T-helper 1 cell treated with Interleukin-12 subunit alpha and Interleukin-12 subunit beta and Interleukin-4 antibody, amounts not matched to agents 30 μg/mL and 1 μg/mL, for 36 hours (primary cell): ENCODE results near the gene DOCK1.

Source experiments
- H3K27ac Mint-ChIP-seq: one replicate; pipeline ENCODE4 v1.8.0; 2021; ENCODE audit warnings: mild to moderate bottlenecking, mixed read lengths
- H3K27me3 Mint-ChIP-seq: one replicate; pipeline ENCODE4 v1.8.0; 2021; ENCODE audit warnings: low read depth, mixed read lengths
- H3K36me3 Mint-ChIP-seq: one replicate; pipeline ENCODE4 v1.8.0; 2021; ENCODE audit warnings: low read depth, mixed read lengths
- H3K4me1 Mint-ChIP-seq: one replicate; pipeline ENCODE4 v1.8.0; 2021; ENCODE audit warnings: low read depth, mixed read lengths
- H3K4me3 Mint-ChIP-seq: one replicate; pipeline ENCODE4 v1.8.0; 2021; ENCODE audit warnings: mild to moderate bottlenecking, moderate library complexity, mixed read lengths
- H3K9me3 Mint-ChIP-seq: one replicate; pipeline ENCODE4 v1.8.0; 2021; ENCODE audit warnings: mixed read lengths

DOCK1 gene

DNA sequence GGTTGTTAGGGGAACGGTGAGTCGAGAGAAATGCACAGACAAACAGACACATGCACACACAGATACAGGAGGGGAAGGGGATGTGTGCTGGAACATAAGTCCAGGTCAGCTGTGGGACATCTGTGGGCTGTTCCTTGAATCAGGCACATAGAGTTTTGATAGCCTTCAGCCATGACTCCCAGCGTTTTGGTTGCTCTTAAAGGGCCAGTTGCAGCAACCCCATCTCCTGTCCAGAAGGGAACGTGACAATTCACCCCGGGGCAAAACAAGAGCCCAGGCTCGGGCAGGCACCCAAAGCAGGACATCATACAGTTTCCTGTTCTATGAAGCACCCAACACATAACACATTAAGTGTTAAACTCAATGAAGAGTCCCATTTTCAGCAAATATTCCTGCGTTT lies 281.6 kb downstream of the DOCK1 start:
- Mint-ChIP-seq H3K27me3 (peaks cover 5% of the 10 kb centered on the region), H3K27ac (no peak overlapping the region), H3K4me1 (no peaks in the 10 kb centered on the region), H3K4me3 (no peak overlapping the region), H3K36me3 (no peaks in the 10 kb centered on the region), H3K9me3 (no peaks in the 10 kb centered on the region)

DNA sequence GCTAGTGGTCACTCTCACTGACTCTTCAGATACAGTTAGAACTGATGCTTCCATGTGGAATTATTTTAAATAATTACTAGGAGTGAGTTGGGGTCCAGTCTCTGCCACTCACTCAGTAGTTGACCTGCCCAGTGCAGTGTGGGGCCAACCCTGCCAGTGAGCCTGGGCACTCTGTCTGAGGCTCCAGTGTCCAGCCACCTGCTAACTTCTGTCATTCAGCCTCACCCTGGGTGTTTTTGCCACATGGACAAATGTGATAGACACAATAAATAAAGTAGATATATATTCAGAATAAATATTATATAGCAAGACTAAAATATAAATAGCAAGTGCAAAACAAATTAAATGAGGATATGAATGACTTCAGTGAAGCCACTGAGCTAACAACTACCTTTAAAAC lies 284.0 kb downstream of the DOCK1 start:
- Mint-ChIP-seq H3K4me1 (no peaks in the 10 kb centered on the region), H3K27ac (no peak overlapping the region), H3K36me3 (no peaks in the 10 kb centered on the region), H3K4me3 (no peak overlapping the region), H3K9me3 (no peaks in the 10 kb centered on the region), H3K27me3 (peaks cover 19% of the 10 kb centered on the region)

DNA sequence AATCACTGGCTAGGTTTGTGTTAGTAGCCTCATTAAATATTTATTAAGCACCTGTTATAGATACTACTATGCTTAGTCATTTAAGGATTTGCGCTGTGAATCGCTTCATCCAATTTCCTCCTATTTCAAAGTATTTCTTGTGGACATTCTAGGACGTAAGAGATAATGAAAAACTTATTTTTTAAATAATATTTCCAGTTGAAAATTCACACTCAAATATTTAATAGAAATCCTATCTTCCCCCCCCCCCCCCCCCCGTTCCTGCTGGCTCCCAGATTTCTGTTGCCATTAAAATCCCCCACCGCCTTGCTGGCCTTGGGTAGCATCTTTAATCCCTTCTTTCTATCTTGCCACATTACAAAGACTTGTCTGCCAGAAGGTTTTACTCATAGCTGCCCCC lies 285.2 kb downstream of the DOCK1 start:
- H3K36me3 Mint-ChIP-seq: no peaks in the 10 kb centered on the region
- H3K27ac Mint-ChIP-seq: no peak overlapping the region
- peaks cover 27% of the 10 kb centered on the region for H3K27me3 Mint-ChIP-seq
- H3K4me3 Mint-ChIP-seq: no peak overlapping the region
- H3K4me1 Mint-ChIP-seq: no peaks in the 10 kb centered on the region
- H3K9me3 Mint-ChIP-seq: no peaks in the 10 kb centered on the region

DNA sequence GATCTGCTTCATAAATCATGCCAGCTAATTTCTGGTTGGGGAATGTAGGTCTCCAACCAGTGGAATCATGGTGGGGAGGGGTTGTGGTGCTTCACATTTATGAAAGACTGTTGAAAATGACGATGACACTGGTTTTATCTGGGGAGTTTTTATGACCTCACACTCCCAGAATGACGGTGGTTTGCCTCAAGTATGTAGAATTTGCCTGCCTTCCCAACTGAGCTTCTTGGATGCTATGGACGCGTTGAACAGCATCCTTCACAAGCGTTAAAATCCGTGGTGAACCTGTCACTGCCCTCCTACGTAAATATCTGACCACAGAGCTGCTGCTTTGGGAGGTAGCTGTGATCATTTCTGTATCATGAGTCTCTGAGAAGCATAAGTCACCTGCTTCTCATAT lies 287.9 kb downstream of the DOCK1 start:
- Mint-ChIP-seq H3K4me1 (no peaks in the 10 kb centered on the region), H3K9me3 (no peaks in the 10 kb centered on the region), H3K27ac (no peak overlapping the region), H3K4me3 (no peak overlapping the region), H3K27me3 (peaks cover 40% of the 10 kb centered on the region), H3K36me3 (no peaks in the 10 kb centered on the region)

GRCh38 chr10:127194111-127194510 lies 288.9 kb downstream of the DOCK1 start:
- peaks cover 44% of the 10 kb centered on the region for H3K27me3 Mint-ChIP-seq
- no peaks in the 10 kb centered on the region for H3K36me3 Mint-ChIP-seq
- no peak overlapping the region for H3K27ac Mint-ChIP-seq
- H3K4me1 Mint-ChIP-seq: no peaks in the 10 kb centered on the region
- H3K4me3 Mint-ChIP-seq: no peak overlapping the region
- no peaks in the 10 kb centered on the region for H3K9me3 Mint-ChIP-seq

GRCh38 chr10:127194599-127194998 lies 289.4 kb downstream of the DOCK1 start:
- H3K4me1 Mint-ChIP-seq: no peaks in the 10 kb centered on the region
- no peaks in the 10 kb centered on the region for H3K9me3 Mint-ChIP-seq
- no peaks in the 10 kb centered on the region for H3K36me3 Mint-ChIP-seq
- peaks cover 44% of the 10 kb centered on the region for H3K27me3 Mint-ChIP-seq
- H3K27ac Mint-ChIP-seq: no peak overlapping the region
- H3K4me3 Mint-ChIP-seq: no peak overlapping the region

DNA sequence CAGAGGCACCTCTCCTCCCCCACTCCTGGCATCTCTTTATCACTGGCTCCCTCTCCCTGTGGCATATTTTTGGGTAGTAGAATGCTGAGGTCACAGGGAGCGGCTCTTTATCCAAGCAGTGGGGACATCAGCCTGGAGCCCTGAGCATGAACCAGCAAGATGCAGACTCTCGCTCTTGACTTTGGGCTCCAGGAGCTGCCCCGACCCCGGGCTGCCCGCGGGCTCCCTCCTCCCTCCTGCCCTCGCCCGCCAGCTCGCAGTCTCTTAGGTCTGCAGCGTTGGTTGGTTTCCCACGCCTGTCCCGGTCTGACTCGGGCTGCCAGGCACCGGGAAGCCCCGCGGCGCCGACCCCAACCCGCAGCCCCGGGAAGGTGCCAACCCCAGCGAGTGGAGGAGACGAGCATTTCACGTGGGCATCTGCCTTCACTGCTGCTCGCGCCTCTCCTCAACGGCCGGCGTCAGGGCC lies 289.8 kb downstream of the DOCK1 start:
- Mint-ChIP-seq H3K27me3 (peaks cover 44% of the 10 kb centered on the region), H3K36me3 (no peaks in the 10 kb centered on the region), H3K9me3 (no peaks in the 10 kb centered on the region), H3K4me1 (no peaks in the 10 kb centered on the region), H3K4me3 (no peak overlapping the region), H3K27ac (no peak overlapping the region)

DNA sequence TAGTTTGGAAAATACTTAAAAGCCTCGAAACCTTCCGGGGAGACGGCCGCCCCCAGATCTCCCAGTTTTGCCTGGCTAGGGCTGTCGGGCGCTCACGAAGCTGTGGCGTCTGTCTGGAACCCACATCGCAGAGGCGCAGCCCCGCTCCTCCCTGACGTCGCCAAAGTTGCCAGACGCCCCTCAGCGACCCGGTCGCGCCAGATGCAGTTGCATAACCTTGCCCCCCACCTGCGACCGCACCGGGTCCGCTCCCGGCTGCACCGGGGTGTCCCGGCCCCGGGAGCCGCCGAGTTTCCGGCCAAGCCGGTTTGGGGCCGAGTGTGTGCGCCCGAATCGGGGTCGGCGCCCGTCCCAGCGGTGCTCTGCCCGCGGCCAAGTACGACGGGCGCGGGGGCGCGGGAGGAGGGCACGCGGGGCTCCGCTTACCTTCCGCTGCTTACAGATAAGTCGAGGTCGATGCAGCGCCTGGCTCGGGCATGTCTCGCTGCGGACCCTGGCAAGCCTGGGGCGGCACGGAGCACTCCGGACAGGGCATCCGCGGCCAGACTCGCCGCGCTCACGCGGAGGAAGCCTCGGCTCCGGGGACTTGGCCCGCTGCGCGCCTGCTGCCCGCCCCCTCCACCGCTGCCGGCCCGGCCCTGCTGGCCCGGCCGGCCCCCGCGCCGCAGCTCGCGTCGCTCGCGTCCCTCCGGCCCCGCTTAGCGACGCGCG lies 290.5 kb downstream of the DOCK1 start:
- H3K27ac Mint-ChIP-seq: no peak overlapping the region
- H3K9me3 Mint-ChIP-seq: no peaks in the 10 kb centered on the region

DNA sequence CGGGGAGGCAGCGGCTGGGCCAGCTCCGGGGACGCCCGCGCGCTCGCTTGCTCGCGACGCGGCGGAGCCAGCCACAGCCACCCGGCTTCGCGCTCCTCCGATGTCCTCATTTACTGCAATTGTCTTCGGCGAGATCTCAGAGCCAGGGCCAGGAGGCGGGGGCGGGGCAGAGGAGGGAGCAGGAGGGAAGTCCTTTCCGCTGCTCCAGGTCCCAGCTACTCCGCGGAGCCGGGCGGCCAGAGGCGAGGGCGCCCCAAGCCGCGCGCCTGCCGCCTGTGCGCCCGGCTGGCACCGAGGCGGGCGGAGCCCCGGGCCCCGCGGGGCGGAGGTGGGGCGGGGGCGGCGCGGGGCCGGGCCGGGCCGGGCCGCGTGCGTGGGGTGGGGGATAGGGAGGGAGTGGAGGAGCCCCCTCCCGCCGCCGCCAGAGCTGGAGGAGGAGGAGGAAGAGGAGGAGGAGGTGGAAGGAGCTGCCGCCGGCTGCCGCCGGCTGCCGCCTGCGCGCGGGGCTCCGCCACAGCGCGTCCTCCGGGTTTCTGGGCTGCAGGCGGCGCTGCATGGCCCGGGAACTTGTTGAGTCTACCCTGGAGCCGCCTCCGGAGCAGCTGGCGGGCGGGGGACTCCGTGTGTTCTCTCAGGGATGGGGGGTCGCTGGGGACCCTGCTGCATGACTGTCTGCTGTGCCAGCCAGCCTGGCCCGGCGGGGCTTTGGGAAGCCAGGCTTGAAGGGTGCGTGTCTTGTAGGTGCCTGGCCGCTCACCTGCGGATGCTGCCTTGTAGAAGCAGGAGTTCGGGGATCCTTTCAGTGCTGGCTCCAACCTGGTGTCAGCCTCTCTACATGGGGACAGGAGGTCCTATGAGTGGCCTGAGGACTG lies 291.3 kb downstream of the DOCK1 start, which contains the start of gene INSYN2A:
INSYN2A (minus strand) TSS at position 310 of the 872 bp plus-strand sequence. CDS start 20,196 bp downstream, outside the sequence.
- H3K27me3 Mint-ChIP-seq: peaks cover 39% of the 10 kb centered on the region
- H3K27ac Mint-ChIP-seq: no peak within 1 kb of the TSS
- H3K4me1 Mint-ChIP-seq: no peaks in the 10 kb centered on the region
- H3K4me3 Mint-ChIP-seq: no peak within 1 kb of the TSS
- no peaks in the 10 kb centered on the region for H3K9me3 Mint-ChIP-seq
- H3K36me3 Mint-ChIP-seq: no peaks in the 10 kb centered on the region

More for the DNA sequence above, 290.5 kb downstream of the DOCK1 start:
- peaks cover 44% of the 10 kb centered on the region for H3K27me3 Mint-ChIP-seq
- H3K4me1 Mint-ChIP-seq: no peaks in the 10 kb centered on the region
- H3K4me3 Mint-ChIP-seq: no peak overlapping the region
- no peaks in the 10 kb centered on the region for H3K36me3 Mint-ChIP-seq

GRCh38 chr10:127197154-127197432 lies 291.9 kb downstream of the DOCK1 start:
- H3K4me1 Mint-ChIP-seq: no peaks in the 10 kb centered on the region
- no peak overlapping the region for H3K27ac Mint-ChIP-seq
- H3K4me3 Mint-ChIP-seq: no peak overlapping the region
- no peaks in the 10 kb centered on the region for H3K36me3 Mint-ChIP-seq
- H3K27me3 Mint-ChIP-seq: peaks cover 39% of the 10 kb centered on the region
- no peaks in the 10 kb centered on the region for H3K9me3 Mint-ChIP-seq

DNA sequence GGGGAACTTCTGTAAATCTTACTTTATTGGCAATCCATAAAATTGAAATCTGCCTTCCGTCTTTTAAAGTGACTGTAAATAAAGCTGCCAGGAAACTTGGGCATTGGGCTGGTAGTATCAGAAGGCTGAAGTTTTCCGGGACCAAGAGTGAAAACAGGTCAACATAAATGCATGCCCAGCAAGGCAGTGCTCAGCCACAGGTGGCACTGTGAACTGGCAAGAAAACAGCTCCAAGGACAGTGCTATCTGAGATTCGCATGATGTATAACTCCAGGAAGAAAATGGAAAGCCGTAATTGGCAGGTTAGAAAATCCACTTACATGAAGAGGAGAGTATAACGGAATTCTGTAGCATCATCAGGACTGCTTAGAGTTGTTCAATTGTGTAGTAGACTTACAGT lies 293.1 kb downstream of the DOCK1 start:
- no peak overlapping the region for H3K4me3 Mint-ChIP-seq
- H3K27ac Mint-ChIP-seq: no peak overlapping the region
- no peaks in the 10 kb centered on the region for H3K9me3 Mint-ChIP-seq
- H3K4me1 Mint-ChIP-seq: no peaks in the 10 kb centered on the region
- peaks cover 34% of the 10 kb centered on the region for H3K27me3 Mint-ChIP-seq
- no peaks in the 10 kb centered on the region for H3K36me3 Mint-ChIP-seq

DNA sequence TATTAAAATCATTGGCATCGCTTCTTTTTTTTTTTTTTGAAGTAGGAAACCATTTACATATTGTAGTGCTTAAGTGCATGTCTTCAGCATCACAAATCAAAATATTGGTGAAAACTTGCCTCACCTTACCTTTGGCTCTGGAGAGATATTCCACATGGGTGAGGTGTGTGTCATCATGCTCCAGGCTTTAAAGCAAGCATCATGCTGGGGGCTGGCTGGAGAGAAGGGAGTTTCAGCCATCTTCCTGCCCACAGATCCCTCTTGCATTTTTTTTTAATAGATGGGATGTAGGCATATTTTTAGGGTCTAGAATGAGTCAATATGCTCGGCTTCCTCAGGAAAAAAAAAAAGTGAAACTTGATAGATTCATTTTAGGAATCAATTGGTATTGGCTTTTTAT lies 293.5 kb downstream of the DOCK1 start:
- Mint-ChIP-seq H3K4me1 (no peaks in the 10 kb centered on the region), H3K9me3 (no peaks in the 10 kb centered on the region), H3K27me3 (peaks cover 30% of the 10 kb centered on the region), H3K36me3 (no peaks in the 10 kb centered on the region), H3K4me3 (no peak overlapping the region), H3K27ac (no peak overlapping the region)

- H3K4me1 Mint-ChIP-seq: no peaks in the 10 kb centered on the region
- no peak overlapping the region for H3K4me3 Mint-ChIP-seq
- H3K27me3 Mint-ChIP-seq: peaks cover 17% of the 10 kb centered on the region
- H3K27ac Mint-ChIP-seq: no peak overlapping the region
- no peaks in the 10 kb centered on the region for H3K36me3 Mint-ChIP-seq
- H3K9me3 Mint-ChIP-seq: no peaks in the 10 kb centered on the region
These were observed 295.4 kb downstream of the DOCK1 start for GRCh38 chr10:127200646-127201045.

DNA sequence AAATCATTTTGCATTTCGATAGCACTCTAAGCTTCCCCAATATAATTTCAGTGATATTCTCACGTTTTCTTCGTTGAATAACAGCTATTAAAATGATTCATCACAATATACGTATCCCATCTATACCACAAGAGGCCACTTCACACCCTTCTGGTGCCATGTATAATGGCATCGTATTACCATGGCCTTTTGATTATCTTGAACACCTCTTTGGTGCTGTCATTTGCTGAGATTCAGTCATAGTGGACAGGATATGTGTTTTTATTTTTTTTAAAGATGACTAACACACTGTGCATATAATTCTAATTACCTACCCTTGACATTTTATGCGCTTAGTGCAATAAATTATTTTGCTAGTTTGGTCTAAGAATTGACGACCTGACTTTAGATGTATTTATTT lies 297.8 kb downstream of the DOCK1 start:
- Mint-ChIP-seq H3K4me3 (no peak overlapping the region), H3K27ac (no peak overlapping the region), H3K27me3 (peaks cover 5% of the 10 kb centered on the region), H3K9me3 (no peaks in the 10 kb centered on the region), H3K36me3 (no peaks in the 10 kb centered on the region), H3K4me1 (no peaks in the 10 kb centered on the region)

DNA sequence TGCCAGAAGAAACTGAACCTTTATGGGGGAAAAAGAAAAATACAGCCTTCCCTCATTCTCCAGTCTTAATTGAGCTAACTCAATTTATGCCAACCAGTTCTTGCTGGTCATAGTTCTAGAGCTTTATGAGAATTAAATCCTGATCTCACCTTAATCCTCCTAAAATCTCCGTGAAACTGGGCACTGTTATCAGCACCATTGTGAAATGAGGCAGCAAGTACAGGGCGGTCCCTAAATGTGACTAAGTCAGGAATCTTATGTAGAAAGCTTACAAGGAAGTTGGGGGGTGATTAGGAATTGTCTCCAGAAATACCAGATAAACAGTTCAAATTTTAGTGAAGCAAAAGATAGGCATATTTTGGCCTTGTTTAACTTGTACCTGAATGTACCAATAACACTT lies 301.9 kb downstream of the DOCK1 start:
- Mint-ChIP-seq H3K4me1 (no peaks in the 10 kb centered on the region), H3K9me3 (no peaks in the 10 kb centered on the region), H3K4me3 (no peak overlapping the region), H3K27ac (no peak overlapping the region), H3K36me3 (no peaks in the 10 kb centered on the region), H3K27me3 (no peaks in the 10 kb centered on the region)
